GM18508 (cell line): ENCODE measurements around the gene PRKCH.
"Not testable (repeated sequence)": the region's sequence is repeated elsewhere in the genome, so short reads cannot be mapped to it uniquely, and the experiment has no call there.

Experiments
- ATAC-seq: cut with Tn5 transposase; IDR thresholded peaks from one replicate; pipeline ENCODE4 v1.9.1; 2021; ENCODE audit warnings: moderate number of reproducible peaks; ENCODE audit not compliant: insufficient read depth, unreplicated experiment

Gene PRKCH

GRCh38 chr14:61304688-61305087, 16.7 kb upstream of the PRKCH start:
- ATAC-seq, result no peak

DNA sequence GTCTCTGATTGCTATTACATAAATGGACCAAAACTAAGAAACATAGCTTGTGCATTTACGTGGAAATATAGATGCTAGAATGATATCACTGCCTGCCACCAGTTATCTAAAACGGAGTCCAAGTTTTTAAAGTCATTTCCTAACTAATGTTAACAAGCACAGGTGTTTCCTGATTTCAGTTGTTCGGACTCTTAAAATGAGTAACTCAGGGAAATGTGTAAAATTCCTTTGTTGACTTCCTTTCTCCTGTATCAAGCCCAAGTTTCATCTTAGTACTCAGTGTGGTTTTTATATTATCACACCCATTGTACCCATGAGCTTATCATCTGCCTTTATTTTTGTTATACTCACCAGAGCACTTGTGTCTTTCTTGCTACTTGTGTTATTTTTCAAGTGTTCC, 13.2 kb upstream of the PRKCH start:
- no peak for ATAC-seq

DNA sequence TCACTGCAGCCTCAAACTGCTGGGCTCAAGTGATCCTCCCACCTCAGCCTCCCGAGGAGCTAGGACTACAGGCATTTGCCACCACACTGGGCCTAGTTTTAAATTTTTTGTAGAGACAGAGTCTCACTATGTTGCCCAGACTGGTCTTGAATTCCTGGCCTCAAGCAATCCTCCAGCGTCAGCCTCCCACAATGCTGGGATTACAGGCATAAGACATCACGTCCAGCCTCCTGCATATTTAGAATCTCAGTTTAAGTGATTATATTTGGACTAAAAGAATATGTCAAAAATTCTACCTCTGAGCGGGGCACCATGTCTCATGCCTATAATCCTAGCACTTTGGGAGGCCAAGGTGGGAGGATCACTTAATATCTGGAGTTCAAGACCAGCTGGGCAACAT, 12.7 kb upstream of the PRKCH start:
- ATAC-seq, result not testable (repeated sequence)

- no peak for ATAC-seq
These were observed 6.1 kb upstream of the PRKCH start for GRCh38 chr14:61315313-61315712.

GRCh38 chr14:61319086-61319485, 2.3 kb upstream of the PRKCH start:
- ATAC-seq, result no peak

- no peak for ATAC-seq
These were observed 1.7 kb upstream of the PRKCH start for GRCh38 chr14:61319706-61320105.

DNA sequence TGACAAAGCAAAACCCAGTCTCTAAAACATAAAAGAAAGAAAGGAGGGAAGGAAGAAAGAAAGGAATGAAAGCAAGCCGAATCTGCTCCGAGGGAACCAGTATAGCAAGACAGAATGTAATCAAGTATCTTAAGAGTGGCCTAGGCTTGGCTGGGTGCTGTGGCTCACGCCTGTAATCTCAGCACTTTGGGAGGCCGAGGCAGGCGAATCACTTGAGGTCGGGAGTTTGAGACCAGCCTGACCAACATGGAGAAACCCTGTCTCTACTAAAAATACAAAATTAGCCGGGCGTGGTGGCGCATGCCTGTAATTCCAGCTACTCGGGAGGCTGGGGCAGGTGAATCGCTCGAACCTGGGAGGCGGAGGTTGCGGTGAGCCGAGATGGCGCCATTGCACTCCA, 1.2 kb upstream of the PRKCH start:
- not testable (repeated sequence) for ATAC-seq

DNA sequence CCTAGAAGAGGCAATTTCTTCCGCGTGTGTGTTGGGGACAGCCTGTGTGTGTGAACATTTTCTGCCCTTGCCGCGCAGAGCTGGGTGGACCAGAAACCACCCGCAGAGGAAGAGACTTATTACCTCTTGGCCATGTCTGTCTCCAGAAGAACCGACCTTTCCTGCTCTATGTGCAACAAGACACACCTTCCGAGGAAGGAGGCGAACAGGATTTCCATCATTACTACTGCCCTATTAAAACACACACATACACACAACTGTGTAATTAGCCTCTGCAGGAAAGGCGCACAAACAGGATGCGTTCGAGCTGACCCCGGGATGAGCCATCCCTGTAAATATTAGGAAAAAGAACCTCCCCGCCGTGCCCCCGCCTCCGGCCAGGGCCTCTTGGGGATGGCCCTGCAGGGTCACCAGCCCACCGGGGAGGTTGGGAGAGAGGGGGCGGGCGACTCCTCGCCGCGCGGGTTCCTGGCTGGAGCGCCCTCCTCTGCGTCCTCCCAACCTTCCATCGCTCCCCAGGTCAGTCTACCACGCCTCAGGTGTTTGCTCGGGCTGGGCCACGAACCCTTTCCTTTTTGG, 484 bp upstream of the PRKCH start:
- ATAC-seq, result no peak

DNA sequence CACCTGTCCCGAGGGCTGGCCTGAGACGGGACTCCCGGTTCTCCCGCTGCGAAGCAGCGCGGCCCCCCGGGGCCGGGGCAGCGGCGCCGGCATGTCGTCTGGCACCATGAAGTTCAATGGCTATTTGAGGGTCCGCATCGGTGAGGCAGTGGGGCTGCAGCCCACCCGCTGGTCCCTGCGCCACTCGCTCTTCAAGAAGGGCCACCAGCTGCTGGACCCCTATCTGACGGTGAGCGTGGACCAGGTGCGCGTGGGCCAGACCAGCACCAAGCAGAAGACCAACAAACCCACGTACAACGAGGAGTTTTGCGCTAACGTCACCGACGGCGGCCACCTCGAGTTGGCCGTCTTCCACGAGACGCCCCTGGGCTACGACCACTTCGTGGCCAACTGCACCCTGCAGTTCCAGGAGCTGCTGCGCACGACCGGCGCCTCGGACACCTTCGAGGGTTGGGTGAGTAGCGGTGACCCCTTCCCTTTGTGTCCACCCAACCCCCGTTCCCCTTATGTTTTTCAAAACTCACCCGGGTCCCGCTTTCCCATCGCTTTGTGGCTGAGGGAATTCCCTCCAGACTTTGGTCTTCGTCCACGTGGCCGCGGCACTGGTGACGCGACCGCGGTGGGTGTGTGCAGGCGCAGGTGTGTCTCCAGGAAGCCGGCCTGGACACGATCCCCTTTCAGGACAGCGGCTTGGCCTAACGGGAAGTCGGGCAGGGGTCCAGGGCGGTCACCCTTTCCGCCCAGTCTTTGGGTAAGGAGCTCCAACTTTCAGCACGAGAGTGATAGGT, 826 bp downstream of the PRKCH start:
- no peak for ATAC-seq

GRCh38 chr14:61322799-61323290, 1.5 kb downstream of the PRKCH start:
- no peak for ATAC-seq

DNA sequence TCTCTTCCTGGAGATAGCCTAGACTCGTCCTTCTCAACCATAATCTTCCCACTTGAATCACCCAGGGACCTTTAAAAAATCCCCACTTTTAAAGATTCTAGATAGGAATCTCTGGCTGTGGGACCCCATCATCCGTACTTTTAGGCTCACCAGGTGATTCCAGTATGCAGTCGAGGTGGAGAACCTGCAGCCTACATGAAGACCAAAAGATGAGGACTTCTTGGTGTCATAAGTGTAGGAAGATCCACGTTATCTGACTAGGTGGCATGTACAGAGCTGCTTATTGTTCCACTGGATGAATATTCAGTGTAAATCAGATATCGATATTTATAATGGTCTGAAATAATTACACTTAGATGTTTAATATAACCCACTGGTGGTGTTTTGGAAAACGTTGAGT, 2.6 kb downstream of the PRKCH start:
- no peak for ATAC-seq

GRCh38 chr14:61325166-61325565, 3.8 kb downstream of the PRKCH start:
- ATAC-seq, result no peak

- ATAC-seq, result no peak
These were observed 4.8 kb downstream of the PRKCH start for GRCh38 chr14:61326146-61326545.

DNA sequence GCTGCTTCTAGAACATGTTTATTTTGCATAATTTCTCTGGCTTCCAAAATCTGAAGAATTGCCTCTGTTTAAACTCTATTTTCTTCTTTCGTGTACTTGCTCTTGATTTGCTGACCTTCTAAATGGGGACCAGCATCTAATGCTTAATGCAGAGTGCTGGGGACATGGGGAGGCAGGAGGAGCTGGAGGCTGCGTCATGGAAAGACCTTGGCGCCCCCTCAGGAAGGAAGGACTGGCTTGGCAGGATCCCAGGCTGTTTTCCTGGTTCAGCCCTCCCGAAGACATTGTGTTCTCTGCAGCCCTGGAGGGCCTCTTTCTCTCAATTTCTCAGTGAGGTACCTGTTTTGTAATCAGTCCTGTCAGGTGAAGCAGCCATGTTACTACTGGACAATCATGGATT, 5.5 kb downstream of the PRKCH start:
- no peak for ATAC-seq

- ATAC-seq, result no peak
These were observed 7.4 kb downstream of the PRKCH start for GRCh38 chr14:61328626-61329262.

GRCh38 chr14:61329478-61330051, 8.2 kb downstream of the PRKCH start:
- ATAC-seq, result no peak

GRCh38 chr14:61330511-61330910, 9.1 kb downstream of the PRKCH start:
- no peak for ATAC-seq

GRCh38 chr14:61331992-61332657, 10.7 kb downstream of the PRKCH start:
- no peak for ATAC-seq

DNA sequence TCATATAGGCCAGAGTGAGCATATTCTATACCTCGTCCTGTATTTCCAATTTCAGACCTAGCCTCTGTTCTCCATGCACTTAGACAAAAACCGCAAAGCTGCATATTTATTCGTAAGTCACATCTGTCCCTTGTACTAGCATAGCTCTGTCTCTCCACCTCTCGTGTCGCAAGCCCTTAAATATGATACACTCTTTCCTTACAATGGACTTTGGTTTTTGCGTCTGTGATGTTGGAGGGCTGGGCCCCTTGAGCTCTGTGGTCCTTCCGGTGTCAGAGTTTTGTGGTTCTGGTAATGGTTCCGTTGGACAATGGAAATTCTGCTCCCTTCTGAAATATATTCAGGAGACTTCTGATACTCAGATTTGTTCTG, 11.3 kb downstream of the PRKCH start:
- no peak for ATAC-seq

DNA sequence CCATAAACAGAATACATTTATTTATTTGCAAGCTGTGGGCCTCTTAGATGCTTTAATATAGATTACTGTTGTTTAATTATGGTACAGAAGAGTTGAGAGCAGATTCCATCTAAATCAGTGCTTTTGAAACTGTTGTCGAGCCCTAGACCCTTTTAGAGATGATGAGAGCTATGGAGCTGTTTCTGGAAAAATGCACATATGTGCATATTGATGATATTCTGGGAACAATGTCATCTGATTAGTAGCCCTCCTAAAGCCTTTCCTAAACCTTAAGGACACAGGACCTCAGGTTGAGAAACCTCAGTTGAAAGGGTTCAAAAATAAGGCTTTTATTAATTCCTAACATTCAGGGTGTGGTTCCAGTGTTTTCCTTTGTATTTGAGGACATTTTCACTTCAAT, 11.7 kb downstream of the PRKCH start:
- ATAC-seq, result no peak
